Liver (tissue), 9 donors: Measurements from ENCODE around the gene DPM3. TPM values are rescaled to one million over a fixed set of nuclear protein-coding genes. Genes with fewer than 3 reads are reported as not detected.

ENCODE experiments used
- DNase-seq: peaks from one replicate; pipeline ENCODE4 v3.0.0-alpha.2; 2017; ENCODE audit warnings: low spot score
- H3K27ac ChIP-seq, 2 donors: one replicate each; pipeline ENCODE4 v1.7.0; 2013; ENCODE audit warnings: inconsistent platforms in 2 of 2, low read length in 2 of 2, control low read depth in 1 of 2, low read depth in 1 of 2, mild to moderate bottlenecking in 1 of 2
- H3K27me3 ChIP-seq, 4 donors: one replicate each; pipeline versions ENCODE4 v1.6.1 to v1.7.0; 2013; ENCODE audit warnings: low read length in 3 of 4, inconsistent platforms in 1 of 4, mild to moderate bottlenecking in 1 of 4, moderate library complexity in 1 of 4; ENCODE audit not compliant: control insufficient read depth in 4 of 4, insufficient read depth in 4 of 4
- H3K36me3 ChIP-seq, 4 donors: one replicate each; pipeline versions ENCODE4 v1.6.1 to v1.7.0; 2013; ENCODE audit warnings: low read length in 3 of 4, mild to moderate bottlenecking in 3 of 4, low read depth in 1 of 4, moderate library complexity in 1 of 4; ENCODE audit not compliant: control insufficient read depth in 4 of 4, insufficient read depth in 3 of 4
- H3K4me1 ChIP-seq, 4 donors: one replicate each; pipeline versions ENCODE4 v1.6.1 to v1.7.0; 2013; ENCODE audit warnings: low read length in 3 of 4, mild to moderate bottlenecking in 3 of 4, moderate library complexity in 1 of 4; ENCODE audit not compliant: control insufficient read depth in 4 of 4, insufficient read depth in 4 of 4
- H3K4me3 ChIP-seq, 3 donors: one replicate each; pipeline versions ENCODE4 v1.6.1 to v1.7.0; 2013; ENCODE audit warnings: low read length in 3 of 3, control low read depth in 1 of 3, low read depth in 1 of 3, mild to moderate bottlenecking in 1 of 3
- H3K9ac ChIP-seq, 2 donors: one replicate each; pipeline ENCODE4 v1.7.0; 2013; ENCODE audit warnings: low read length in 2 of 2, mild to moderate bottlenecking in 2 of 2, moderate library complexity in 2 of 2, control low read depth in 1 of 2, low read depth in 1 of 2
- H3K9me3 ChIP-seq, 4 donors: one replicate each; pipeline versions ENCODE4 v1.6.1 to v1.7.0; 2013; ENCODE audit warnings: low read length in 3 of 4; ENCODE audit not compliant: control insufficient read depth in 4 of 4
- CTCF ChIP-seq: fragments of 150-350 bp; IDR thresholded peaks from 2 replicates; pipeline ENCODE4 v1.5.1; 2017; ENCODE audit warnings: improper control_type of control experiment, low read depth, low read length; ENCODE audit not compliant: missing input control
- EGR1 ChIP-seq, 2 donors: IDR thresholded peaks; 2 replicates each; pipeline ENCODE4 v1.6.1; 2016 to 2018; ENCODE audit warnings: antibody characterized with exemption in 2 of 2, low read depth in 2 of 2
- FOXA1 ChIP-seq: IDR thresholded peaks from 2 replicates; pipeline ENCODE4 v1.6.1; 2016; ENCODE audit warnings: antibody characterized with exemption
- FOXA2 ChIP-seq: IDR thresholded peaks from 2 replicates; pipeline ENCODE4 v1.6.1; 2016; ENCODE audit warnings: antibody characterized with exemption
- GABPA ChIP-seq, 2 donors: IDR thresholded peaks in 1 of 2; conservative IDR thresholded peaks in 1 of 2; 2 replicates each; pipeline ENCODE4 v1.6.1; 2016; ENCODE audit warnings: antibody characterized with exemption in 2 of 2, mild to moderate bottlenecking in 1 of 2, moderate library complexity in 1 of 2
- HNF4A ChIP-seq, 2 donors: conservative IDR thresholded peaks; 2 replicates each; pipeline ENCODE4 v1.6.1; 2016; ENCODE audit warnings: antibody characterized with exemption in 2 of 2, mild to moderate bottlenecking in 2 of 2
- HNF4G ChIP-seq: IDR thresholded peaks from 2 replicates; pipeline ENCODE4 v1.6.1; 2016; ENCODE audit warnings: antibody characterized with exemption
- JUND ChIP-seq, 2 donors: IDR thresholded peaks; 2 replicates each; pipeline ENCODE4 v1.6.1; 2016; ENCODE audit warnings: antibody characterized with exemption in 2 of 2
- NR2F2 ChIP-seq: IDR thresholded peaks from 2 replicates; pipeline ENCODE4 v1.6.1; 2016; ENCODE audit warnings: antibody characterized with exemption
- RAD21 ChIP-seq, 2 donors: IDR thresholded peaks; 2 replicates each; pipeline ENCODE4 v1.6.1; 2016; ENCODE audit warnings: antibody characterized with exemption in 2 of 2, mild to moderate bottlenecking in 2 of 2
- REST ChIP-seq: IDR thresholded peaks from 2 replicates; pipeline ENCODE4 v1.6.1; 2016; ENCODE audit warnings: antibody characterized with exemption, mild to moderate bottlenecking
- RXRA ChIP-seq, 2 donors: IDR thresholded peaks; 2 replicates each; pipeline ENCODE4 v1.6.1; 2017 to 2018; ENCODE audit warnings: antibody characterized with exemption in 2 of 2, mild to moderate bottlenecking in 1 of 2
- SP1 ChIP-seq: IDR thresholded peaks from 2 replicates; pipeline ENCODE4 v1.6.1; 2018; ENCODE audit warnings: antibody characterized with exemption, mild to moderate bottlenecking
- TAF1 ChIP-seq: conservative IDR thresholded peaks from 2 replicates; pipeline ENCODE4 v1.6.1; 2016; ENCODE audit warnings: antibody characterized with exemption, mild to moderate bottlenecking
- YY1 ChIP-seq: IDR thresholded peaks from 2 replicates; pipeline ENCODE4 v1.6.1; 2016; ENCODE audit warnings: antibody characterized with exemption, mild to moderate bottlenecking
- WGBS: extraction: QIAGEN DNeasy Blood & Tissue Kit; methylation state at CpG from one replicate; pipeline ENCODE4 v1.1.7; 2013; 5-methylcytosine and 5-hydroxymethylcytosine counted together
- polyA plus RNA-seq, 2 donors: library from polyadenylated mRNA; stranded (reverse) in 1 of 2; unstranded in 1 of 2; fragments of 200-250 nt in 1 of 2; fragments of >200 nt in 1 of 2; fragmentation: Nextera tagmentation in 1 of 2; extraction: Ambion mirVana in 1 of 2; gene quantifications; one replicate each; pipeline versions ENCODE4 v1.2.1 to v1.2.3, GENCODE V29; 2013 to 2015
- total RNA-seq, 2 donors: library from RNA; depleted of rRNA; stranded (reverse); fragments of >200 nt; gene quantifications; one replicate each; pipeline ENCODE4 v1.2.3, GENCODE V29; 2014
- TF ChIP-seq, protein P1 (sequence below): IDR thresholded peaks from 2 replicates; pipeline ENCODE4 v1.6.1; 2016; ENCODE audit warnings: antibody characterized with exemption
- TF ChIP-seq, protein P2 (sequence below): IDR thresholded peaks from 2 replicates; pipeline ENCODE4 v1.6.1; 2016; ENCODE audit warnings: antibody characterized with exemption
- TF ChIP-seq, protein P3 (sequence below): IDR thresholded peaks from 2 replicates; pipeline ENCODE4 v1.6.1; 2016; ENCODE audit warnings: antibody characterized with exemption
- donor health status: healthy.
- donor health status: healthy.
- donor health status: healthy.
- donor health status: healthy.
- donor health status: healthy.

The DPM3 gene
- total and polyA plus RNA-seq, 4 donors, result 27.3 to 134 (median 69.1) TPM

- peak overlapping the region; percentile 34 to 40 (median 35) for H3K4me3 ChIP-seq
- H3K4me1 ChIP-seq, result peaks cover 0 to 64% (median 40%) of the 10 kb centered on the region in 4 donors
- peak overlapping the region; percentile 99 for H3K27ac ChIP-seq
- TF ChIP-seq FOXA1 (peak; percentile 80), SP1 (no peak)
- no peak for DNase-seq
- 25% methylated on average over 1 of the region's 1 CpG for WGBS
- peak overlapping the region; percentile 20 to 95 for H3K9ac ChIP-seq
- H3K27me3 ChIP-seq, result no peaks in the 10 kb centered on the region
- peaks cover 8 to 26% (median 19%) of the 10 kb centered on the region in 4 donors for H3K36me3 ChIP-seq
- no peaks in the 10 kb centered on the region for H3K9me3 ChIP-seq
These were observed 6.0 kb downstream of the DPM3 start for GRCh38 chr1:155134322-155134721.

DNA sequence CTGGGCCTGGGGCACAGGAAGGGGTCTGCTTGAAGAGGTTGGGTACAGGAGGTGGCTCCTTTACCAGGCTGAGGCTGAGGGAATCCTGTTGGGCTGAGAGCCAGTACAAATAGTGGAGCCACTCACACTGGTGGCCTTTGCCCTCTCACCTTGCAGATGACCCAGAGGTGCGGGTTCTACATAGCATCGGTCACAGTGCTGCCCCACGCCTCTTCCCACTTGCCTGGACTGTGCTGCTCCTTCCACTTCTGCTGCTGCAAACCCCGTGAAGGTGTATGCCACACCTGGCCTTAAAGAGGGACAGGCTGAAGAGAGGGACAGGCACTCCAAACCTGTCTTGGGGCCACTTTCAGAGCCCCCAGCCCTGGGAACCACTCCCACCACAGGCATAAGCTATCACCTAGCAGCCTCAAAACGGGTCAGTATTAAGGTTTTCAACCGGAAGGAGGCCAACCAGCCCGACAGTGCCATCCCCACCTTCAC lies 6.5 kb downstream of the DPM3 start:
- Histone ChIP-seq H3K27me3 (no peaks in the 10 kb centered on the region), H3K4me1 (peaks cover 0 to 61% (median 39%) of the 10 kb centered on the region in 4 donors), H3K27ac (peak overlapping the region; percentile 99), H3K4me3 (peak overlapping the region; percentile 4 to 40 (median 39)), H3K36me3 (peaks cover 8 to 26% (median 19%) of the 10 kb centered on the region in 4 donors), H3K9ac (peak overlapping the region; percentile 20 to 95), H3K9me3 (no peaks in the 10 kb centered on the region)
- peak; percentile 55 for DNase-seq
- TF ChIP-seq CTCF (no peak), FOXA1 (no peak), GABPA (IDR thresholded peaks at IDR 0.05 in 1 of 2, conservative IDR thresholded peaks at IDR 0.05 in 1 of 2) (no peak), RXRA (IDR thresholded peaks at IDR 0.05) (peak; percentile 72 to 86), SP1 (peak; percentile 63), NR2F2 (peak; percentile 93), HNF4A (conservative IDR thresholded peaks at IDR 0.05) (peak; percentile 71 to 82), TAF1 (no peak), FOXA2 (peak; percentile 16), JUND (IDR thresholded peaks at IDR 0.05) (no peak), RAD21 (IDR thresholded peaks at IDR 0.05) (peak in 1 of 2 donors; percentile 39), HNF4G (peak; percentile 39), EGR1 (IDR thresholded peaks at IDR 0.05; ENCODE audit: low read depth in 2 of 2) (no peak), REST (peak; percentile 25), YY1 (no peak)
- TF ChIP-seq, protein P1, sequence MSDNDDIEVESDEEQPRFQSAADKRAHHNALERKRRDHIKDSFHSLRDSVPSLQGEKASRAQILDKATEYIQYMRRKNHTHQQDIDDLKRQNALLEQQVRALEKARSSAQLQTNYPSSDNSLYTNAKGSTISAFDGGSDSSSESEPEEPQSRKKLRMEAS, result no peak
- TF ChIP-seq, protein P2, sequence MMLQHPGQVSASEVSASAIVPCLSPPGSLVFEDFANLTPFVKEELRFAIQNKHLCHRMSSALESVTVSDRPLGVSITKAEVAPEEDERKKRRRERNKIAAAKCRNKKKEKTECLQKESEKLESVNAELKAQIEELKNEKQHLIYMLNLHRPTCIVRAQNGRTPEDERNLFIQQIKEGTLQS, result no peak
- TF ChIP-seq, protein P3, sequence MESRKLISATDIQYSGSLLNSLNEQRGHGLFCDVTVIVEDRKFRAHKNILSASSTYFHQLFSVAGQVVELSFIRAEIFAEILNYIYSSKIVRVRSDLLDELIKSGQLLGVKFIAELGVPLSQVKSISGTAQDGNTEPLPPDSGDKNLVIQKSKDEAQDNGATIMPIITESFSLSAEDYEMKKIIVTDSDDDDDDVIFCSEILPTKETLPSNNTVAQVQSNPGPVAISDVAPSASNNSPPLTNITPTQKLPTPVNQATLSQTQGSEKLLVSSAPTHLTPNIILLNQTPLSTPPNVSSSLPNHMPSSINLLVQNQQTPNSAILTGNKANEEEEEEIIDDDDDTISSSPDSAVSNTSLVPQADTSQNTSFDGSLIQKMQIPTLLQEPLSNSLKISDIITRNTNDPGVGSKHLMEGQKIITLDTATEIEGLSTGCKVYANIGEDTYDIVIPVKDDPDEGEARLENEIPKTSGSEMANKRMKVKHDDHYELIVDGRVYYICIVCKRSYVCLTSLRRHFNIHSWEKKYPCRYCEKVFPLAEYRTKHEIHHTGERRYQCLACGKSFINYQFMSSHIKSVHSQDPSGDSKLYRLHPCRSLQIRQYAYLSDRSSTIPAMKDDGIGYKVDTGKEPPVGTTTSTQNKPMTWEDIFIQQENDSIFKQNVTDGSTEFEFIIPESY, result no peak
- 36% methylated on average over 7 of the region's 7 CpGs for WGBS
